H1 (cell line): ENCODE data around the gene ERH. TPM values are rescaled to one million over a fixed set of nuclear protein-coding genes. Genes with fewer than 3 reads are reported as not detected.

Source experiments
- CTCF ChIA-PET: fragments of 300-600 bp; sonication (Branson Sonifier 250); formaldehyde crosslinking; loops from one replicate; lab custom pipeline; 2021; ENCODE audit not compliant: partially characterized antibody; lab: Charles Lee
- POLR2A ChIA-PET: fragments of 300-600 bp; sonication (Branson Sonifier 250); formaldehyde crosslinking; loops from one replicate; lab custom pipeline; 2021; ENCODE audit warnings: inconsistent platforms; ENCODE audit not compliant: partially characterized antibody; lab: Charles Lee
- DNase-seq, 2 experiments: peaks; one replicate each; pipeline versions ENCODE4 v3.0.0 to v3.0.0-alpha.2; 2010 to 2022; ENCODE audit warnings: low spot score in 2 of 2, low read depth in 1 of 2, mixed read lengths in 1 of 2
- FAIRE-seq: peaks from 2 replicates; lab custom pipeline; 2011; peaks lifted over from hg19 to GRCh38; lab: Jason Lieb, UNC
- H2AFZ ChIP-seq: 2 replicates; pipeline ENCODE4 v1.8.1; 2012; ENCODE audit warnings: low read length, inconsistent platforms
- H2AK5ac ChIP-seq: 2 replicates; pipeline ENCODE4 v1.6.1; 2013; ENCODE audit warnings: low read depth, low read length
- H2BK120ac ChIP-seq: replicated peaks from 2 replicates; pipeline ENCODE3; 2013; ENCODE audit warnings: low read depth, low read length, inconsistent platforms
- H2BK12ac ChIP-seq: 2 replicates; pipeline ENCODE4 v1.6.1; 2013; ENCODE audit warnings: low read depth, low read length
- H2BK15ac ChIP-seq: 2 replicates; pipeline ENCODE4 v1.6.1; 2013; ENCODE audit warnings: low read length
- H2BK20ac ChIP-seq: 2 replicates; pipeline ENCODE4 v1.6.1; 2013; ENCODE audit warnings: low read length
- H2BK5ac ChIP-seq: 2 replicates; pipeline ENCODE4 v1.6.1; 2013; ENCODE audit warnings: low read depth, low read length
- H3K14ac ChIP-seq: 2 replicates; pipeline ENCODE4 v1.6.1; 2013; ENCODE audit warnings: inconsistent platforms; ENCODE audit not compliant: insufficient read length
- H3K18ac ChIP-seq: 2 replicates; pipeline ENCODE4 v1.6.1; 2013; ENCODE audit warnings: low read length; ENCODE audit errors: extremely low read depth
- H3K23ac ChIP-seq: 2 replicates; pipeline ENCODE4 v1.6.1; 2013; ENCODE audit warnings: inconsistent platforms; ENCODE audit not compliant: insufficient read length
- H3K23me2 ChIP-seq: 2 replicates; pipeline ENCODE4 v1.6.1; 2013; ENCODE audit warnings: low read depth, low read length
- H3K27ac ChIP-seq: 2 replicates; pipeline ENCODE4 v1.6.1; 2011; ENCODE audit warnings: low read depth, low read length, inconsistent platforms
- H3K27me3 ChIP-seq, 4 experiments: replicated peaks in 1 of 4; 1 replicate in 1 of 4; 2 replicates in 3 of 4; pipeline versions ENCODE4 v1.6.1 to v1.8.1; 2011 to 2013; ENCODE audit warnings: low read length in 3 of 4, mild to moderate bottlenecking in 3 of 4, inconsistent platforms in 2 of 4, mixed read lengths in 2 of 4, moderate library complexity in 1 of 4; ENCODE audit not compliant: control insufficient read depth in 3 of 4, insufficient read depth in 3 of 4; ENCODE audit errors: extremely low read depth in 1 of 4
- H3K36me3 ChIP-seq, 4 experiments: 2 replicates each; pipeline versions ENCODE4 v1.6.1 to v1.8.1; 2011 to 2013; ENCODE audit warnings: mild to moderate bottlenecking in 4 of 4, low read length in 3 of 4, moderate library complexity in 2 of 4, control low read depth in 1 of 4, inconsistent platforms in 1 of 4; ENCODE audit not compliant: insufficient read depth in 4 of 4, control insufficient read depth in 2 of 4
- H3K4ac ChIP-seq: replicated peaks from 2 replicates; pipeline ENCODE3; 2013; ENCODE audit warnings: low read length, low read depth, mixed read lengths, inconsistent platforms; ENCODE audit not compliant: insufficient read length
- H3K4me1 ChIP-seq, 4 experiments: replicated peaks in 1 of 4; 1 replicate in 1 of 4; 2 replicates in 3 of 4; pipeline versions ENCODE4 v1.6.1 to v1.8.1; 2011 to 2013; ENCODE audit warnings: low read length in 3 of 4, inconsistent platforms in 2 of 4, mixed read lengths in 1 of 4; ENCODE audit not compliant: insufficient read depth in 4 of 4, control insufficient read depth in 3 of 4
- H3K4me2 ChIP-seq, 2 experiments: 2 replicates each; pipeline versions ENCODE4 v1.6.1 to v1.8.1; 2011 to 2013; ENCODE audit warnings: low read depth in 2 of 2, low read length in 2 of 2, control low read depth in 1 of 2, inconsistent platforms in 1 of 2, mild to moderate bottlenecking in 1 of 2; ENCODE audit not compliant: insufficient read depth in 1 of 2
- H3K4me3 ChIP-seq, 4 experiments: fragments of 200-600, 300-600 bp in 1 of 4; sonication (generic), shearing (Covaris generic), sonication (Bioruptor Twin) in 1 of 4; 2 replicates each; pipeline versions ENCODE4 v1.5.1 to v1.8.1; 2011 to 2016; ENCODE audit warnings: low read length in 4 of 4, low read depth in 3 of 4, control low read depth in 2 of 4, inconsistent platforms in 2 of 4, mild to moderate bottlenecking in 2 of 4, mixed read lengths in 1 of 4, moderate library complexity in 1 of 4; ENCODE audit not compliant: insufficient read depth in 2 of 4; ENCODE audit errors: extremely low read depth in 1 of 4
- H3K56ac ChIP-seq: replicated peaks from 2 replicates; pipeline ENCODE3; 2013; ENCODE audit warnings: low read depth, mild to moderate bottlenecking, mixed read lengths, low read length, inconsistent platforms; ENCODE audit not compliant: insufficient read length
- H3K79me1 ChIP-seq: 2 replicates; pipeline ENCODE4 v1.6.1; 2013; ENCODE audit warnings: low read depth, low read length, control low read depth
- H3K79me2 ChIP-seq, 2 experiments: 2 replicates each; pipeline versions ENCODE4 v1.6.1 to v1.8.1; 2012 to 2013; ENCODE audit warnings: low read length in 2 of 2, mild to moderate bottlenecking in 2 of 2, inconsistent platforms in 1 of 2; ENCODE audit not compliant: insufficient read depth in 2 of 2, control insufficient read depth in 1 of 2
- H3K9ac ChIP-seq, 4 experiments: replicated peaks in 1 of 4; 1 replicate in 1 of 4; 2 replicates in 3 of 4; pipeline versions ENCODE4 v1.6.1 to v1.8.1; 2011 to 2013; ENCODE audit warnings: low read depth in 3 of 4, low read length in 3 of 4, control low read depth in 2 of 4, mild to moderate bottlenecking in 2 of 4, moderate library complexity in 2 of 4, inconsistent platforms in 1 of 4; ENCODE audit errors: extremely low read depth in 1 of 4
- H3K9me3 ChIP-seq, 2 experiments: 2 replicates each; pipeline versions ENCODE4 v1.6.1 to v1.8.1; 2012 to 2013; ENCODE audit warnings: mild to moderate bottlenecking in 2 of 2, moderate library complexity in 2 of 2, control low read depth in 1 of 2, inconsistent platforms in 1 of 2, low read depth in 1 of 2, low read length in 1 of 2, mixed read lengths in 1 of 2; ENCODE audit not compliant: insufficient read depth in 2 of 2
- H4K20me1 ChIP-seq, 2 experiments: replicated peaks in 1 of 2; 2 replicates each; pipeline versions ENCODE3 to v1.8.1; 2011 to 2013; ENCODE audit warnings: inconsistent platforms in 2 of 2, low read length in 2 of 2, mild to moderate bottlenecking in 1 of 2; ENCODE audit not compliant: insufficient read depth in 2 of 2, control insufficient read depth in 1 of 2
- H4K5ac ChIP-seq: 2 replicates; pipeline ENCODE4 v1.6.1; 2013; ENCODE audit warnings: low read length, low read depth, mixed read lengths, inconsistent platforms; ENCODE audit not compliant: insufficient read length
- H4K8ac ChIP-seq: 2 replicates; pipeline ENCODE4 v1.8.0; 2013; ENCODE audit warnings: mild to moderate bottlenecking, moderate library complexity, low read length, inconsistent platforms; ENCODE audit not compliant: insufficient read depth; ENCODE audit errors: extremely low read depth
- H4K91ac ChIP-seq: replicated peaks from 2 replicates; pipeline ENCODE3; 2013; ENCODE audit warnings: low read length, mixed read lengths, inconsistent platforms; ENCODE audit not compliant: insufficient read length
- CHD2 ChIP-seq: IDR thresholded peaks from 2 replicates; pipeline ENCODE4 v1.6.1; 2012; ENCODE audit warnings: low read length, improper control_type of control experiment
- FOSL1 ChIP-seq: IDR thresholded peaks from 2 replicates; pipeline ENCODE4 v1.6.1; 2011; ENCODE audit warnings: mild to moderate bottlenecking, low read depth, low read length, moderate library complexity; ENCODE audit not compliant: insufficient read depth
- NRF1 ChIP-seq: IDR thresholded peaks from 2 replicates; pipeline ENCODE4 v1.6.1; 2011; ENCODE audit warnings: mild to moderate bottlenecking, low read depth, low read length, improper control_type of control experiment
- POLR2AphosphoS5 ChIP-seq: IDR thresholded peaks from 2 replicates; pipeline ENCODE4 v1.6.1; 2011; ENCODE audit warnings: low read depth, low read length
- RNF2 ChIP-seq: fragments of 200-900, 300-1000 bp; sonication (generic); IDR thresholded peaks from 2 replicates; pipeline ENCODE4 v1.7.1; 2016; ENCODE audit warnings: borderline replicate concordance, low read depth, mild to moderate bottlenecking, antibody characterized with exemption, low read length; ENCODE audit not compliant: poor library complexity, severe bottlenecking; ENCODE audit errors: missing control alignments
- TAF7 ChIP-seq: optimal IDR thresholded peaks from 2 replicates; pipeline ENCODE3; 2011; ENCODE audit warnings: low read depth, mild to moderate bottlenecking, inconsistent platforms, low read length, moderate library complexity, borderline replicate concordance
- YY1 ChIP-seq: IDR thresholded peaks from 2 replicates; pipeline ENCODE4 v1.6.1; 2011; ENCODE audit warnings: low read depth, mild to moderate bottlenecking, low read length
- WGBS, 2 experiments: shearing (Covaris generic) in 1 of 2; methylation state at CpG; one replicate each; pipeline versions ENCODE4 v1.1.6 to v1.1.7; 2013 to 2015; ENCODE audit warnings: low lambda C conversion rate in 2 of 2, mixed read lengths in 2 of 2, inconsistent platforms in 1 of 2, low coverage in 1 of 2, missing lambda C conversion rate in 1 of 2; ENCODE audit not compliant: insufficient replicate concordance in 2 of 2, insufficient coverage in 1 of 2, insufficient read length in 1 of 2; ENCODE audit errors: extremely low coverage in 1 of 2, missing lambda C conversion rate in 1 of 2; 5-methylcytosine and 5-hydroxymethylcytosine counted together
- polyA plus RNA-seq, 7 experiments: library from polyadenylated mRNA; depleted of rRNA in 3 of 7; stranded (reverse) in 5 of 7; unstranded in 2 of 7; fragments of >200 nt in 5 of 7; fragments of 200-250 nt in 2 of 7; gene quantifications; 1 replicate in 5 of 7; 2 replicates in 1 of 7; 4 replicates in 1 of 7; pipeline versions ENCODE4 v1.2.1 to v1.2.3, GENCODE V29; 2011 to 2013; ENCODE audit warnings: missing spikeins in 2 of 7, mixed read lengths in 2 of 7
- total RNA-seq: library from RNA; stranded (reverse); fragmentation: NEBNext Ultra II Directional; extraction: Animal tissue kit (Norgen Biotek cat#: 25700); gene quantifications from 2 replicates; pipeline ENCODE4 v1.2.1, GENCODE V29; 2021
- TF ChIP-seq, protein P1 (sequence below): IDR thresholded peaks from 2 replicates; pipeline ENCODE4 v1.6.1; 2011; ENCODE audit warnings: low read length, improper control_type of control experiment
- TF ChIP-seq, protein P2 (sequence below), 3 experiments: IDR thresholded peaks; 1 replicate in 2 of 3; 2 replicates in 1 of 3; pipeline versions ENCODE4 v1.5.1 to v1.6.1; 2011; ENCODE audit warnings: low read length in 3 of 3, mild to moderate bottlenecking in 3 of 3, inconsistent platforms in 2 of 3, low read depth in 1 of 3, moderate library complexity in 1 of 3; ENCODE audit not compliant: insufficient read depth in 1 of 3; ENCODE audit errors: control extremely low read depth in 1 of 3

The ERH gene
- total and polyA plus RNA-seq, 2 of the 8 experiments (the other 6 are each of a cell fraction or from before 2014, with no cell fraction given) = 329 to 454 TPM

GRCh38 chr14:69356903-69357543 is 41.1 kb downstream of the ERH start:
- Histone ChIP-seq H4K91ac (no peak overlapping the region), H2AK5ac (no peak overlapping the region), H3K18ac (no peak overlapping the region), H2BK120ac (no peak overlapping the region), H2BK5ac (no peak overlapping the region), H2AFZ (no peak overlapping the region), H3K79me2 (no peaks in the 10 kb centered on the region), H3K79me1 (no peaks in the 10 kb centered on the region), H3K4ac (no peak overlapping the region), H2BK12ac (no peak overlapping the region), H3K4me3 (no peak overlapping the region), H3K4me2 (no peak overlapping the region), H4K5ac (no peak overlapping the region), H3K23ac (no peak overlapping the region), H3K9ac (no peak overlapping the region), H4K8ac (no peak overlapping the region), H2BK20ac (no peak overlapping the region), H3K36me3 (no peaks in the 10 kb centered on the region), H2BK15ac (no peak overlapping the region), H3K4me1 (no peaks in the 10 kb centered on the region), H3K23me2 (no peaks in the 10 kb centered on the region), H3K56ac (no peak overlapping the region), H3K27ac (no peak overlapping the region), H3K14ac (no peak overlapping the region), H3K27me3 (no peaks in the 10 kb centered on the region), H3K9me3 (no peaks in the 10 kb centered on the region), H4K20me1 (peaks cover 0 to 1% of the 10 kb centered on the region in 2 experiments)
- POLR2A ChIA-PET = interaction anchor here (1.1 to 1.5 kb wide), 3 partner anchors 9 to 101 kb away, joined by 3 read pairs; no protein-coding TSS in a partner anchor
- WGBS, 2 experiments = 89% methylated on average over 7 of the region's 7 CpGs; no CpG with 5 or more reads in 1 of the 2 experiments
- FAIRE-seq (no peak), DNase-seq (no peak)
- CTCF ChIA-PET = interaction anchor here (0.6 to 6.2 kb wide), 9 partner anchors 9 to 457 kb away, joined by 3 to 54 read pairs (median 4); no protein-coding TSS in a partner anchor
- TF ChIP-seq POLR2AphosphoS5 (no peak), FOSL1 (no peak), CHD2 (no peak), NRF1 (no peak), RNF2 (no peak), YY1 (no peak), TAF7 (no peak)
- TF ChIP-seq, protein P1, sequence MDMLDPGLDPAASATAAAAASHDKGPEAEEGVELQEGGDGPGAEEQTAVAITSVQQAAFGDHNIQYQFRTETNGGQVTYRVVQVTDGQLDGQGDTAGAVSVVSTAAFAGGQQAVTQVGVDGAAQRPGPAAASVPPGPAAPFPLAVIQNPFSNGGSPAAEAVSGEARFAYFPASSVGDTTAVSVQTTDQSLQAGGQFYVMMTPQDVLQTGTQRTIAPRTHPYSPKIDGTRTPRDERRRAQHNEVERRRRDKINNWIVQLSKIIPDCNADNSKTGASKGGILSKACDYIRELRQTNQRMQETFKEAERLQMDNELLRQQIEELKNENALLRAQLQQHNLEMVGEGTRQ = no peak
- TF ChIP-seq, protein P2, sequence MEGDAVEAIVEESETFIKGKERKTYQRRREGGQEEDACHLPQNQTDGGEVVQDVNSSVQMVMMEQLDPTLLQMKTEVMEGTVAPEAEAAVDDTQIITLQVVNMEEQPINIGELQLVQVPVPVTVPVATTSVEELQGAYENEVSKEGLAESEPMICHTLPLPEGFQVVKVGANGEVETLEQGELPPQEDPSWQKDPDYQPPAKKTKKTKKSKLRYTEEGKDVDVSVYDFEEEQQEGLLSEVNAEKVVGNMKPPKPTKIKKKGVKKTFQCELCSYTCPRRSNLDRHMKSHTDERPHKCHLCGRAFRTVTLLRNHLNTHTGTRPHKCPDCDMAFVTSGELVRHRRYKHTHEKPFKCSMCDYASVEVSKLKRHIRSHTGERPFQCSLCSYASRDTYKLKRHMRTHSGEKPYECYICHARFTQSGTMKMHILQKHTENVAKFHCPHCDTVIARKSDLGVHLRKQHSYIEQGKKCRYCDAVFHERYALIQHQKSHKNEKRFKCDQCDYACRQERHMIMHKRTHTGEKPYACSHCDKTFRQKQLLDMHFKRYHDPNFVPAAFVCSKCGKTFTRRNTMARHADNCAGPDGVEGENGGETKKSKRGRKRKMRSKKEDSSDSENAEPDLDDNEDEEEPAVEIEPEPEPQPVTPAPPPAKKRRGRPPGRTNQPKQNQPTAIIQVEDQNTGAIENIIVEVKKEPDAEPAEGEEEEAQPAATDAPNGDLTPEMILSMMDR (IDR thresholded peaks at IDR 0.05; ENCODE audit: control extremely low read depth in 1 of 3, insufficient read depth in 1 of 3, low read depth in 1 of 3, low read length in 3 of 3) = no peak
